ENCODE results near the gene ATP11A.

DNA sequence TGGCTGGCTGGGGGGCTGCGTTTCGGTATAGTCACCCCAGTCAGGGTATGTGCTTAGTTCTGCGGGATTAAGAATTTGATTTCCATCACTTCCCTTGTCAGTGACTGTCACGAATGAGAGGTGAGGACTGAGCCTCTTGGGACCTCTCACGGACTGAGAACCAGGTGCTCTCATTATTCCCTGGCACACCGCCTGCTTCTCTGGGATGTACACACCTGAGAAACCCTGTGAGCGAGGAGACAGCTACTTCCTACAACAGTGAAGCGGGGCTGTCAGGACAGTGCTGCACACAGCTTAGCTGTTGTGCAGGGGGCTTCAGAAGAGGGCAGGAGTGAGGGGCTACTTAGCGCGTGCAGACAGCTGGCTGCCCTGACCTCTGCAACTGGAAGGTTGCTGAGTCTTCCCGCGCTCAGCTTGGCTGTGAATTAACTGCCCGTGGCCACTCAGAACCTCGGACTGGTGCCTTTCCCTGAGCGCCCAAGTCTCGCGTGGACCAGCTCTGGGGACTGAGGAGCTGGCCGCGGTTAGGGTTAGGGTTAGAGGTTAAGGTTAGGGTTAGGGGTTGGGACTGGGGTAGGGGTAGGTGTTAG is 213.9 kb downstream of the ATP11A start:
- TF ChIP-seq GATA3 (IDR thresholded peaks at IDR 0.05; ENCODE audit: low read depth, low read length): no peak
- TF ChIP-seq GATA2 (IDR thresholded peaks at IDR 0.05; ENCODE audit: low read depth, low read length): no peak
